Measurements from ENCODE around the gene PRSS33.

DNA sequence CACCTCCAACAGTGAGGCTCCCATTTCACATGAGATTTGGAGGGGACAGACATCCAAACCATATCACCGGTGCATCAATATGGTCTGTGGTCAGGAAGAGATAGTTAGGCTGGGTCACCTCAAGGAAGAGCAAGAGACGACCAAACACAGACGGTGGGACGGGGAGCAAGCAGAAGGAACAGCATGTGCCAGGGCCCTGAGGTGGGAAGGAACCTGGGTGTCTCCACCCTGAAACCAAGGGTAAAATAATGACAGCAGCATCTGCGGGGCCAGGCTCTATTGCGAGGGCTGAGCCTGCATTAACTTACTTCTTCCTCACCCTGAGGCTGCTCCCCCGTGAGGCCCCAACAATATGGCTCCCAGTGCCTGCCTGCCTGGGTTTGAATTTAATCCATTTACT lies 20.8 kb upstream of the PRSS33 start:
- TF ChIP-seq ZNF583 (CRISPR knock-in tag; IDR thresholded peaks at IDR 0.05) (no peak), KLF1 (tag; IDR thresholded peaks at IDR 0.05) (no peak), POLR2A (conservative IDR thresholded peaks at IDR 0.05) (no peak), RAD51 (IDR thresholded peaks at IDR 0.05; ENCODE audit: borderline replicate concordance, low read depth) (no peak), CTCF (IDR thresholded peaks at IDR 0.05 in 2 of 3, conservative IDR thresholded peaks at IDR 0.05 in 1 of 3; ENCODE audit: insufficient read depth in 2 of 3, low read depth in 1 of 3, low read length in 3 of 3) (no peak), TEAD4 (IDR thresholded peaks at IDR 0.05; ENCODE audit: low read length) (no peak), TEAD4 (CRISPR knock-in tag; IDR thresholded peaks at IDR 0.05; ENCODE audit: borderline replicate concordance) (no peak), FOSL1 (tag; conservative IDR thresholded peaks at IDR 0.05) (no peak), MYC (IDR thresholded peaks at IDR 0.05; ENCODE audit: low read depth, low read length) (no peak), MYC (CRISPR knock-in tag; IDR thresholded peaks at IDR 0.05; ENCODE audit: borderline replicate concordance, low read depth) (no peak), CHD1 (IDR thresholded peaks at IDR 0.05; ENCODE audit: low read length) (no peak), ZNF143 (CRISPR knock-in tag; IDR thresholded peaks at IDR 0.05) (no peak)
- TF ChIP-seq, protein P1, sequence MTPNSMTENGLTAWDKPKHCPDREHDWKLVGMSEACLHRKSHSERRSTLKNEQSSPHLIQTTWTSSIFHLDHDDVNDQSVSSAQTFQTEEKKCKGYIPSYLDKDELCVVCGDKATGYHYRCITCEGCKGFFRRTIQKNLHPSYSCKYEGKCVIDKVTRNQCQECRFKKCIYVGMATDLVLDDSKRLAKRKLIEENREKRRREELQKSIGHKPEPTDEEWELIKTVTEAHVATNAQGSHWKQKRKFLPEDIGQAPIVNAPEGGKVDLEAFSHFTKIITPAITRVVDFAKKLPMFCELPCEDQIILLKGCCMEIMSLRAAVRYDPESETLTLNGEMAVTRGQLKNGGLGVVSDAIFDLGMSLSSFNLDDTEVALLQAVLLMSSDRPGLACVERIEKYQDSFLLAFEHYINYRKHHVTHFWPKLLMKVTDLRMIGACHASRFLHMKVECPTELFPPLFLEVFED (CRISPR knock-in tag; conservative IDR thresholded peaks at IDR 0.05), result no peak

Measured in K562 (cell line).